Cardiac fibroblast (primary cell): Measurements from ENCODE around the gene LRRFIP2.

Experiments used
- DNase-seq, 2 donors: peaks; one replicate each; pipeline versions ENCODE4 v3.0.0 to v3.0.0-alpha.2; 2010; ENCODE audit warnings: low read depth in 2 of 2
- H3K4me3 ChIP-seq, 2 donors: replicated peaks in 1 of 2; 1 replicate in 1 of 2; 2 replicates in 1 of 2; pipeline ENCODE4 v1.5.1; 2011; ENCODE audit warnings: low read depth in 2 of 2, low read length in 2 of 2, mild to moderate bottlenecking in 2 of 2, moderate library complexity in 1 of 2
- CTCF ChIP-seq: IDR thresholded peaks from one replicate; pipeline ENCODE4 v1.5.1; 2011; ENCODE audit warnings: low read depth, mild to moderate bottlenecking, low read length, inconsistent platforms

Gene LRRFIP2

GRCh38 chr3:37099469-37099868, 74.9 kb downstream of the LRRFIP2 start:
- no peak for TF ChIP-seq CTCF
- H3K4me3 ChIP-seq: no peak overlapping the region
- DNase-seq: no peak

- H3K4me3 ChIP-seq: no peak overlapping the region
- no peak for TF ChIP-seq CTCF
- DNase-seq: no peak
These were observed 75.5 kb downstream of the LRRFIP2 start for GRCh38 chr3:37098884-37099283.

- H3K4me3 ChIP-seq: no peak overlapping the region
- TF ChIP-seq CTCF: no peak
- no peak for DNase-seq
These were observed 76.6 kb downstream of the LRRFIP2 start for GRCh38 chr3:37097776-37098175.

DNA sequence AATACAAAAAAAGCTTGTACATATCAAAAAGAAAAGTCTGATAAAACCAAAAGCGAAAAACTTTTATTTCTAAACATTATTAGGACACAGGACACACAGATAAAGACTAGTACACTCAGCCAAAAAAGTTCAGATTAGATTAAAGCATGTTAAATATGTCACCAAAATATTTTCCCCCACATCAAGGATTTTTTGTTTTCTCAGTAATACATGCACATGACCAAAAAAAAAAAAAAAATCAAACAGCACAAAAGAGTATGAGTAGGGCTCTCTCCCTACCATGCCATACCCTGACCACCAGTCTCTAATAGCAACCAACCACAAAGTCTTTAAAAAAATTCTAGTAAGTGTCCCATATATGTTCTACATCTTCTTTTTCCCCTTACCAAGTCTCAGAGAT, 77.4 kb downstream of the LRRFIP2 start:
- TF ChIP-seq CTCF: no peak
- peak in 1 of 2 donors; percentile 61 for DNase-seq
- no peak overlapping the region for H3K4me3 ChIP-seq

GRCh38 chr3:37096288-37096687, 78.1 kb downstream of the LRRFIP2 start:
- TF ChIP-seq CTCF: no peak
- no peak overlapping the region for H3K4me3 ChIP-seq
- DNase-seq: peak; percentile 67 to 75

GRCh38 chr3:37094636-37095035, 79.7 kb downstream of the LRRFIP2 start:
- no peak for DNase-seq
- no peak for TF ChIP-seq CTCF
- no peak overlapping the region for H3K4me3 ChIP-seq

DNA sequence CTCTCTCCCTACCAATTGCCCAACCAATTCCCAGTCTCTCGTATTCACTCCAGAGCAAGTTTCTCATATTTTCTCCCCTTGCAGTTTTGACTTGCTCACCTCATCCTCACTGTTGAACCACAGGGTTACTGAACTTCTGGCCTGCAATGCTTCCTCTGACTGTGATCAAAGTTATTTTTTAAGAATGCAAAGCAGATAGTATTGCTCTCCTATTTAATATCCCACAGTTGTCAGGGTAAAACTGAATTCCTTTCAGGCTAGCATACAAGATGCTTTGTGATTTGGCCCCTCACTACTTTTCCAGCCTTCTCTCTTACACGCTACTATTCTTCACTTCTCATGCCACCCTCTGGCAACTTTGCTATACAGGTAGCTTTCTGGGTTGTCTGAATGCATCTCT, 80.9 kb downstream of the LRRFIP2 start:
- no peak for TF ChIP-seq CTCF
- peak in 1 of 2 donors; percentile 24 for DNase-seq
- H3K4me3 ChIP-seq: no peak overlapping the region
